Upper lobe of left lung (tissue), 4 donors: ENCODE data around the gene DNAJC13.

Source experiments
- CTCF ChIP-seq, 6 experiments: fragments of 450-650 bp in 4 of 6; fragments of 200-600 bp in 2 of 6; sonication (generic) in 2 of 6; IDR thresholded peaks; one replicate each; pipeline ENCODE4 v1.5.1; 2016 to 2019; ENCODE audit warnings: antibody characterized with exemption in 6 of 6
- EP300 ChIP-seq, 4 donors: sonication (generic); formaldehyde crosslinking; IDR thresholded peaks; one replicate each; pipeline ENCODE4 v1.5.1; 2017; ENCODE audit warnings: antibody characterized with exemption in 4 of 4, control low read depth in 2 of 4
- POLR2A ChIP-seq, 4 donors: fragments of 450-650 bp; IDR thresholded peaks; one replicate each; pipeline ENCODE4 v1.5.1; 2016 to 2017; ENCODE audit warnings: antibody characterized with exemption in 4 of 4, mild to moderate bottlenecking in 2 of 4
- POLR2AphosphoS5 ChIP-seq, 2 donors: sonication (generic); formaldehyde crosslinking; IDR thresholded peaks; one replicate each; pipeline ENCODE4 v1.5.1; 2017; ENCODE audit warnings: antibody characterized with exemption in 2 of 2

- TF ChIP-seq POLR2A (IDR thresholded peaks at IDR 0.05) (no peak), CTCF (IDR thresholded peaks at IDR 0.05) (no peak), POLR2AphosphoS5 (IDR thresholded peaks at IDR 0.05) (no peak), EP300 (IDR thresholded peaks at IDR 0.05) (no peak)
Observed at GRCh38 chr3:132461544-132461943, 44.2 kb downstream of the DNAJC13 start.
